Activated B cell treated with CpG ODN at 0.5 μM for 24 hours (primary cell): ENCODE data around the gene CAVIN1. TPM values are rescaled to one million over a fixed set of nuclear protein-coding genes. Genes with fewer than 3 reads are reported as not detected.

ENCODE experiments used
- ATAC-seq: fragments of 200-7000 bp; cut with Tn5 transposase; one replicate; pipeline ENCODE4 v1.10.0; 2021; ENCODE audit warnings: low read depth, mild to moderate bottlenecking, moderate library complexity
- CTCF ChIA-PET: fragments of 350-600 bp; sonication (Branson Sonifier 250); formaldehyde crosslinking; loops from one replicate; lab custom pipeline; 2021; ENCODE audit warnings: antibody characterized with exemption; lab: Charles Lee
- POLR2A ChIA-PET: fragments of 350-600 bp; sonication (Branson Sonifier 250); formaldehyde crosslinking; loops from one replicate; lab custom pipeline; 2021; ENCODE audit warnings: antibody characterized with exemption; lab: Charles Lee
- DNase-seq: peaks from one replicate; pipeline ENCODE4 v3.0.0; 2022
- H3K27ac Mint-ChIP-seq: one replicate; pipeline ENCODE4 v1.8.0; 2020; ENCODE audit warnings: mixed read lengths
- H3K27me3 Mint-ChIP-seq: one replicate; pipeline ENCODE4 v1.8.0; 2021; ENCODE audit warnings: mixed read lengths
- H3K36me3 Mint-ChIP-seq: one replicate; pipeline ENCODE4 v1.8.0; 2021; ENCODE audit warnings: low read depth, mixed read lengths
- H3K4me1 Mint-ChIP-seq: one replicate; pipeline ENCODE4 v1.8.0; 2021; ENCODE audit warnings: mixed read lengths
- H3K4me3 Mint-ChIP-seq: one replicate; pipeline ENCODE4 v1.8.0; 2020; ENCODE audit warnings: mild to moderate bottlenecking, mixed read lengths
- H3K9me3 Mint-ChIP-seq: one replicate; pipeline ENCODE4 v1.8.0; 2020; ENCODE audit warnings: mixed read lengths
- intact Hi-C: fragments of 100-400 bp; cut with micrococcal nuclease; formaldehyde crosslinking; loops from one replicate; pipeline ENCODE4 v1.15.1; 2024
- total RNA-seq: library from RNA; stranded (reverse); gene quantifications from 2 replicates; pipeline ENCODE4 v1.2.3, GENCODE V29; 2022
- TF ChIP-seq, protein P1 (sequence below): fragments of 200-600 bp; IDR thresholded peaks from one replicate; pipeline ENCODE4 v1.8.0; 2022; ENCODE audit warnings: antibody characterized with exemption, mild to moderate bottlenecking

CAVIN1 gene
- total RNA-seq, 1 donor from 2014 or later, result 0.20 TPM

DNA sequence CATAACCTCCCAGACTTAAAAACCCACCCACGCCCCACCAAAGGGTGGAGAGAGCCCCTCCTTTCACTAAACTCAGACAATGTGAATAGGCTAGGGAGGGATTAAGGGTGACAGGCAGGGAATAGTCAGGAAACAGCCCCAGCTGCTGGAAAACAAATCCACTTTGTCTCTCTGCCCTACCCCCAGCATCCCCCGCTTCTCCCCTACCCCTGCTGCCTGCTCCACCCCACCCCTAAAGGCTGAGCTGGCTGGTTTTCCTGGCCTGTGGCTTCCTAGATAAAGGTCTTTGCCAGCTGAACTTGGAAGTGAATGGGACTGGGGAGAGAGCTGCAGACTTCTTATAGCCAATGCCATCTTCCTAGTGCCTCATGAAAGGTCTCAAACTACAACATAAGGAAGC lies 15.0 kb downstream of the CAVIN1 start:
- Mint-ChIP-seq H3K27me3 (peaks cover 3% of the 10 kb centered on the region), H3K27ac (no peak overlapping the region), H3K9me3 (no peaks in the 10 kb centered on the region), H3K36me3 (no peaks in the 10 kb centered on the region), H3K4me1 (peaks cover 8% of the 10 kb centered on the region), H3K4me3 (no peak overlapping the region)
- intact Hi-C loops, result loop anchor here (5.0 kb wide), 1 partner anchor 226 kb away; the partner anchor contains the start of gene KCNH4
- TF ChIP-seq, protein P1, sequence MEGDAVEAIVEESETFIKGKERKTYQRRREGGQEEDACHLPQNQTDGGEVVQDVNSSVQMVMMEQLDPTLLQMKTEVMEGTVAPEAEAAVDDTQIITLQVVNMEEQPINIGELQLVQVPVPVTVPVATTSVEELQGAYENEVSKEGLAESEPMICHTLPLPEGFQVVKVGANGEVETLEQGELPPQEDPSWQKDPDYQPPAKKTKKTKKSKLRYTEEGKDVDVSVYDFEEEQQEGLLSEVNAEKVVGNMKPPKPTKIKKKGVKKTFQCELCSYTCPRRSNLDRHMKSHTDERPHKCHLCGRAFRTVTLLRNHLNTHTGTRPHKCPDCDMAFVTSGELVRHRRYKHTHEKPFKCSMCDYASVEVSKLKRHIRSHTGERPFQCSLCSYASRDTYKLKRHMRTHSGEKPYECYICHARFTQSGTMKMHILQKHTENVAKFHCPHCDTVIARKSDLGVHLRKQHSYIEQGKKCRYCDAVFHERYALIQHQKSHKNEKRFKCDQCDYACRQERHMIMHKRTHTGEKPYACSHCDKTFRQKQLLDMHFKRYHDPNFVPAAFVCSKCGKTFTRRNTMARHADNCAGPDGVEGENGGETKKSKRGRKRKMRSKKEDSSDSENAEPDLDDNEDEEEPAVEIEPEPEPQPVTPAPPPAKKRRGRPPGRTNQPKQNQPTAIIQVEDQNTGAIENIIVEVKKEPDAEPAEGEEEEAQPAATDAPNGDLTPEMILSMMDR, result no peak
- POLR2A ChIA-PET, result interaction anchor here (1.0 to 3.4 kb wide), 5 partner anchors 19 to 96 kb away, joined by 3 to 17 read pairs (median 3); partner anchors contain the start of gene STAT3
- no peak for ATAC-seq
- CTCF ChIA-PET, result interaction anchor here (2.9 to 11.8 kb wide), 3 partner anchors 20 to 96 kb away, joined by 15 to 202 read pairs (median 77); partner anchors contain the start of gene STAT3
- DNase-seq, result no peak

DNA sequence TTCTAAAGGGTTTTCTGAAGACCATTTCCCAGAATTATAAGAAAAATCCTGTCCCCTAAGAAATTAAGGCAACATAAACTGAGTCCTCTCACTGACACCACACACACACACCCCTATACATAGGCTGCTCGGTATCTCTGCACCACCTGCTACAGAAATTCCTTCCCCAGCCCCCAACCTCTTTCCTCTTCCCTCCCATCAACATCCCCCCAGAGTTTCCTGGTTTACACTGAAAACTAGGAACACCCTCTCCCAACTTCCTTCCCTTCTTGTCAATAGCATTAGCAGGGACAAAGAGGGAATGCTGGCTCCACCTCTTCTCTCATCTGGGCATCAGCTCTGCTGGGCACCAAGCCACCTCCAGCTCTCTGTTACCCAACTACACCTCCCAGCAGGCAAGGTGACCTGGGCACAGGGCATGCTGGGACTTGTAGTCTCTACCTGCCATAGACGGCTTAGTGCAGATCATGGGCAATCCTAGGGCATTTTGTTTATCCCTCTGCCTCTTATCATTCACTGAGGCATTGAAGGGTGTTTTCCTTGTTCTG lies 15.7 kb downstream of the CAVIN1 start:
- POLR2A ChIA-PET, result interaction anchor here (0.6 to 3.4 kb wide), 8 partner anchors 19 to 119 kb away, joined by 3 to 17 read pairs (median 3); partner anchors contain the start of genes STAT3 and STAT5A
- H3K36me3 Mint-ChIP-seq, result no peaks in the 10 kb centered on the region
- H3K27ac Mint-ChIP-seq, result peak overlapping the region; percentile 4
- H3K4me3 Mint-ChIP-seq, result no peak overlapping the region
- DNase-seq (peak; percentile 27), ATAC-seq (peak; percentile 92)
- H3K4me1 Mint-ChIP-seq, result peaks cover 8% of the 10 kb centered on the region
- intact Hi-C loops, result loop anchor here (1.0 to 5.0 kb wide), 6 partner anchors 19 to 445 kb away; partner anchors contain the start of genes KCNH4 and STAT3
- peaks cover 3% of the 10 kb centered on the region for H3K27me3 Mint-ChIP-seq
- TF ChIP-seq, protein P1, result no peak
- no peaks in the 10 kb centered on the region for H3K9me3 Mint-ChIP-seq
- CTCF ChIA-PET, result interaction anchor here (0.7 to 11.8 kb wide), 9 partner anchors 19 to 445 kb away, joined by 3 to 202 read pairs (median 10); partner anchors contain the start of gene STAT3

DNA sequence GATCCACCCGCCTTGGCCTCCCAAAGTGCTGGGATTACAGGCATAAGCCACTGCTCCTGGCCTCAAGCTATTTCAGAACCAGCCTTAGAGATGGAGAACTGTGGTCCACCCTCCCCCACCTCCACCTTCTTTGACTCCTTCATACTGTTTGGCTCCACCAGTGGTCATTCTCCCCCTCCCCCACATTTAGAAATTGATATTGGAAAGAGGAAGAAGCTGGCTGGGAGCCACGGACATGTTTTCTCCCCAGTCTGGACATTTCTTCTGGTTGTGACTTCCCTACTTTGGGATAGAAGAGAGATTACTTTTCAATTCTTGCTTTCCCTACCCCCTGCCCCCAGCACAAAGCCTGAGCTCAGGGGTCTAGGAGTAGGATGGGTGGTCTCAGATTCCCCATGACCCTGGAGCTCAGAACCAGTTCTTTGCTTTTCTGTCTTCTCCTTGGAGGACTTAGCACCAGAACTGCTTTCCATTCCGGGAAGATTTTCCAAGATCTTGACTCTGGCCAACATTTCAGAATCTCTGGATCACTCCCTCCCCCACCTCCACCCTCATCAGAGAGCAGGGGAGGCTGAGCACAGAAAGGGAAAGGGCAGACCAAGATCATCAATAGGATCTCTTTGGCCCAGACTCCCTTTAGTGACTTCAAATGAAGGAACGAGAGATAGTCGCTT lies 16.3 kb downstream of the CAVIN1 start:
- intact Hi-C loops, result loop anchor here (1.0 to 5.0 kb wide), 8 partner anchors 18 to 444 kb away; partner anchors contain the start of genes KCNH4 and STAT3
- H3K4me3 Mint-ChIP-seq, result no peak overlapping the region
- H3K4me1 Mint-ChIP-seq, result peaks cover 8% of the 10 kb centered on the region
- H3K9me3 Mint-ChIP-seq, result no peaks in the 10 kb centered on the region
- H3K27me3 Mint-ChIP-seq, result peaks cover 3% of the 10 kb centered on the region
- no peak overlapping the region for H3K27ac Mint-ChIP-seq
- H3K36me3 Mint-ChIP-seq, result no peaks in the 10 kb centered on the region
- ATAC-seq (no peak), DNase-seq (no peak)
- TF ChIP-seq, protein P1, result no peak
- CTCF ChIA-PET, result interaction anchor here (0.7 to 11.8 kb wide), 14 partner anchors 8 to 444 kb away, joined by 3 to 202 read pairs (median 6); partner anchors contain the start of genes CAVIN1 and STAT3
- POLR2A ChIA-PET, result interaction anchor here (0.6 to 3.4 kb wide), 18 partner anchors 14 to 228 kb away, joined by 3 to 17 read pairs (median 4); partner anchors contain the start of genes STAT3 and STAT5A

DNA sequence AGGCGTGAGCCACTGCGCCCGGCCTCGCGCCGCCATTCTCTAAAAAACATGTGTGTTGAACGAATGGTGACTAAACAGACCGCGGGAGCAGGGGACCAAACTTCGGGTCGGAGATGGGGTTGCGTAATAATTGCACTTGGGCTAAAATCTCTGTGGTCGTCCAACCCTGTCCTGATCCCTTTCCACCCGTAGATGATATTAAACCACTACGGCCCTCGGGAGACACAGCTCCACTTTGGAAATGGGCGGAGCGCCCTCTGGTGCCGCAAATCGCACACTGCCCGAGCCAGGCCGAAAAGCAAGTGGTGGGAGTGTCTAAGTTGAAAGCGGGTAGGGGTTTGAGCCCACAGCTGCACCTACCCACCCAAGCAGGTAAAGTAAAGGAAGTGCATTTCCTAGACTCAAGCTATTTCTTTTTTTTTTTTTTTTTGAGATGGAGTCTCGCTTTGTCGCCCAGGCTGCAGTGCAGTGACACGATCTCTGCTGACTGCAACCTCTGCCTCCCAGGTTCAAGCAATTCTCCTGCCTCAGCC lies 17.0 kb downstream of the CAVIN1 start:
- Mint-ChIP-seq H3K4me3 (no peak overlapping the region), H3K27ac (no peak overlapping the region), H3K4me1 (peaks cover 8% of the 10 kb centered on the region), H3K36me3 (no peaks in the 10 kb centered on the region), H3K9me3 (no peaks in the 10 kb centered on the region), H3K27me3 (peaks cover 3% of the 10 kb centered on the region)
- TF ChIP-seq, protein P1, result no peak
- ATAC-seq (peak; percentile 83), DNase-seq (peak; percentile 77)
- ChIA-PET POLR2A (interaction anchor here (0.6 to 3.4 kb wide), 20 partner anchors 13 to 309 kb away, joined by 3 to 17 read pairs (median 4); partner anchors contain the start of genes STAT3 and STAT5A), CTCF (interaction anchor here (0.6 to 11.8 kb wide), 15 partner anchors 9 to 443 kb away, joined by 3 to 202 read pairs (median 5); partner anchors contain the start of genes CAVIN1 and STAT3)
- intact Hi-C loops, result loop anchor here (1.0 to 5.0 kb wide), 6 partner anchors 27 to 443 kb away; partner anchors contain the start of gene KCNH4
